Measurements from ENCODE around the gene NTN4. TPM values are rescaled to one million over a fixed set of nuclear protein-coding genes. Genes with fewer than 3 reads are reported as not detected.

Gene NTN4
- polyA plus RNA-seq, 1 of the 3 experiments (the other 2 are of a cell fraction): 0.08 TPM

DNA sequence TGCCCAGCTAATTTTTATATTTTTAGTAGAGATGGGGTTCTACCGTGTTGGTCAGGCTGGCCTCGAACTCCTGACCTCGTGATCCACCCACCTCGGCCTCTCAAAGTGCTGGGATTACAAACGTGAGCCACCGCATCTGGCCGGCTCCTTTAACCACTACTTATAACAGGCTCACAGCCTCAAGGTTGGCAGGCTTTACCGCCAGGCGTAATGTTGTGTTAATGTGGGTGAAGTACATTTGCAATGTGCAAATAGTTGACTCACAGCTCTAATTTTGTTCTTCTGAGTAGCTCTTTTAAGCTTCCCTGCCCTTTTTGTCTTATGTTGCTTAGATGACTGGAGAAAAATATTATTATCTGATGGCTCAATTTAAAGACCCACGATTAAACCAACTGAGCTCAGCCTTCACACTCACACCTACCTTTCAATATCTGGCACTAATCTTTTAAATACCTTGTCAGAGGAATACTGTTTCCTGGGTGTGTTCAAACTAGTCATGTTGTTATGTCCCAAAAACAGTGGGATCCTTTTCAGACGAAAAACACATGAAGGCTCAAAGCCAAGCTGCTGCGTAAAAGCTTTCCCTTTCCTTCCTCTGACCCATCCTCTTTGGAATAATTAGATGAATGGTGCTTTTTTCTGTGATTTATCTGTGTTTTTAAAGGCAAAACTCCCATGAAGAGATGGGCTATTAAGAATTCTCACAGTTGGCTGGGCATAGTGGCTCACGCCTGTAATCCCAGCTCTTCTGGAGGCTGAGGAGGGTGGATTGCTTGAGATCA, 182.1 kb downstream of the NTN4 start:
- Histone ChIP-seq H3K9ac (no peak overlapping the region), H3K27ac (ENCODE audit: low read depth in 2 of 2, low read length in 1 of 2) (no peak overlapping the region), H3K9me2 (no peaks in the 10 kb centered on the region), H4K20me1 (ENCODE audit: insufficient read depth) (no peaks in the 10 kb centered on the region), H3K27me3 (ENCODE audit: insufficient read depth) (no peaks in the 10 kb centered on the region), H3K36me3 (replicated peaks in 1 of 2; ENCODE audit: control insufficient read depth in 1 of 2, insufficient read depth in 2 of 2, low read length in 1 of 2) (no peaks in the 10 kb centered on the region), H3K79me2 (ENCODE audit: insufficient read depth) (no peaks in the 10 kb centered on the region), H3K4me1 (ENCODE audit: control insufficient read depth in 1 of 2, insufficient read depth in 2 of 2, low read depth in 1 of 2, low read length in 1 of 2) (no peaks in the 10 kb centered on the region), H2AFZ (ENCODE audit: low read depth) (no peak overlapping the region), H3K4me2 (no peak overlapping the region), H3K9me3 (no peaks in the 10 kb centered on the region), H3K4me3 (ENCODE audit: low read depth in 2 of 2, low read length in 1 of 2) (no peak overlapping the region), H3F3A (replicated peaks; ENCODE audit: insufficient read depth) (no peaks in the 10 kb centered on the region)
- TF ChIP-seq RXRA (IDR thresholded peaks at IDR 0.05; ENCODE audit: borderline replicate concordance, low read depth): no peak
- no peak for TF ChIP-seq YY1 (IDR thresholded peaks at IDR 0.05; ENCODE audit: low read depth)
- no peak for TF ChIP-seq FOXM1 (IDR thresholded peaks at IDR 0.05; ENCODE audit: low read depth)
- TF ChIP-seq, protein P1, sequence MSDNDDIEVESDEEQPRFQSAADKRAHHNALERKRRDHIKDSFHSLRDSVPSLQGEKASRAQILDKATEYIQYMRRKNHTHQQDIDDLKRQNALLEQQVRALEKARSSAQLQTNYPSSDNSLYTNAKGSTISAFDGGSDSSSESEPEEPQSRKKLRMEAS (IDR thresholded peaks at IDR 0.05; ENCODE audit: low read depth): no peak
- TF ChIP-seq, protein P2, sequence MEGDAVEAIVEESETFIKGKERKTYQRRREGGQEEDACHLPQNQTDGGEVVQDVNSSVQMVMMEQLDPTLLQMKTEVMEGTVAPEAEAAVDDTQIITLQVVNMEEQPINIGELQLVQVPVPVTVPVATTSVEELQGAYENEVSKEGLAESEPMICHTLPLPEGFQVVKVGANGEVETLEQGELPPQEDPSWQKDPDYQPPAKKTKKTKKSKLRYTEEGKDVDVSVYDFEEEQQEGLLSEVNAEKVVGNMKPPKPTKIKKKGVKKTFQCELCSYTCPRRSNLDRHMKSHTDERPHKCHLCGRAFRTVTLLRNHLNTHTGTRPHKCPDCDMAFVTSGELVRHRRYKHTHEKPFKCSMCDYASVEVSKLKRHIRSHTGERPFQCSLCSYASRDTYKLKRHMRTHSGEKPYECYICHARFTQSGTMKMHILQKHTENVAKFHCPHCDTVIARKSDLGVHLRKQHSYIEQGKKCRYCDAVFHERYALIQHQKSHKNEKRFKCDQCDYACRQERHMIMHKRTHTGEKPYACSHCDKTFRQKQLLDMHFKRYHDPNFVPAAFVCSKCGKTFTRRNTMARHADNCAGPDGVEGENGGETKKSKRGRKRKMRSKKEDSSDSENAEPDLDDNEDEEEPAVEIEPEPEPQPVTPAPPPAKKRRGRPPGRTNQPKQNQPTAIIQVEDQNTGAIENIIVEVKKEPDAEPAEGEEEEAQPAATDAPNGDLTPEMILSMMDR (IDR thresholded peaks at IDR 0.05): no peak
- TF ChIP-seq NFIC (IDR thresholded peaks at IDR 0.05; ENCODE audit: borderline replicate concordance): no peak
- TF ChIP-seq MEF2A (IDR thresholded peaks at IDR 0.05; ENCODE audit: borderline replicate concordance, low read depth): no peak
- TF ChIP-seq RFX5 (IDR thresholded peaks at IDR 0.05; ENCODE audit: low read length): no peak
- no peak for TF ChIP-seq TCF12 (IDR thresholded peaks at IDR 0.05)
- no peak for TF ChIP-seq SMC3 (IDR thresholded peaks at IDR 0.05; ENCODE audit: low read depth, low read length)
- no peak for TF ChIP-seq CHD2 (IDR thresholded peaks at IDR 0.05; ENCODE audit: low read length, partially characterized antibody)
- no peak for TF ChIP-seq SIN3A (IDR thresholded peaks at IDR 0.05; ENCODE audit: borderline replicate concordance, low read depth, low read length)
- TF ChIP-seq FOSL2 (IDR thresholded peaks at IDR 0.05; ENCODE audit: borderline replicate concordance, low read depth): no peak
- TF ChIP-seq, protein P3, sequence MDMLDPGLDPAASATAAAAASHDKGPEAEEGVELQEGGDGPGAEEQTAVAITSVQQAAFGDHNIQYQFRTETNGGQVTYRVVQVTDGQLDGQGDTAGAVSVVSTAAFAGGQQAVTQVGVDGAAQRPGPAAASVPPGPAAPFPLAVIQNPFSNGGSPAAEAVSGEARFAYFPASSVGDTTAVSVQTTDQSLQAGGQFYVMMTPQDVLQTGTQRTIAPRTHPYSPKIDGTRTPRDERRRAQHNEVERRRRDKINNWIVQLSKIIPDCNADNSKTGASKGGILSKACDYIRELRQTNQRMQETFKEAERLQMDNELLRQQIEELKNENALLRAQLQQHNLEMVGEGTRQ (IDR thresholded peaks at IDR 0.05; ENCODE audit: borderline replicate concordance, low read depth, low read length): no peak
- TF ChIP-seq EP300 (IDR thresholded peaks at IDR 0.05; ENCODE audit: borderline replicate concordance in 1 of 2, low read depth in 1 of 2, low read length in 1 of 2): no peak
- TF ChIP-seq TEAD4 (IDR thresholded peaks at IDR 0.05; ENCODE audit: borderline replicate concordance, insufficient read depth): no peak
- TF ChIP-seq, protein P4, sequence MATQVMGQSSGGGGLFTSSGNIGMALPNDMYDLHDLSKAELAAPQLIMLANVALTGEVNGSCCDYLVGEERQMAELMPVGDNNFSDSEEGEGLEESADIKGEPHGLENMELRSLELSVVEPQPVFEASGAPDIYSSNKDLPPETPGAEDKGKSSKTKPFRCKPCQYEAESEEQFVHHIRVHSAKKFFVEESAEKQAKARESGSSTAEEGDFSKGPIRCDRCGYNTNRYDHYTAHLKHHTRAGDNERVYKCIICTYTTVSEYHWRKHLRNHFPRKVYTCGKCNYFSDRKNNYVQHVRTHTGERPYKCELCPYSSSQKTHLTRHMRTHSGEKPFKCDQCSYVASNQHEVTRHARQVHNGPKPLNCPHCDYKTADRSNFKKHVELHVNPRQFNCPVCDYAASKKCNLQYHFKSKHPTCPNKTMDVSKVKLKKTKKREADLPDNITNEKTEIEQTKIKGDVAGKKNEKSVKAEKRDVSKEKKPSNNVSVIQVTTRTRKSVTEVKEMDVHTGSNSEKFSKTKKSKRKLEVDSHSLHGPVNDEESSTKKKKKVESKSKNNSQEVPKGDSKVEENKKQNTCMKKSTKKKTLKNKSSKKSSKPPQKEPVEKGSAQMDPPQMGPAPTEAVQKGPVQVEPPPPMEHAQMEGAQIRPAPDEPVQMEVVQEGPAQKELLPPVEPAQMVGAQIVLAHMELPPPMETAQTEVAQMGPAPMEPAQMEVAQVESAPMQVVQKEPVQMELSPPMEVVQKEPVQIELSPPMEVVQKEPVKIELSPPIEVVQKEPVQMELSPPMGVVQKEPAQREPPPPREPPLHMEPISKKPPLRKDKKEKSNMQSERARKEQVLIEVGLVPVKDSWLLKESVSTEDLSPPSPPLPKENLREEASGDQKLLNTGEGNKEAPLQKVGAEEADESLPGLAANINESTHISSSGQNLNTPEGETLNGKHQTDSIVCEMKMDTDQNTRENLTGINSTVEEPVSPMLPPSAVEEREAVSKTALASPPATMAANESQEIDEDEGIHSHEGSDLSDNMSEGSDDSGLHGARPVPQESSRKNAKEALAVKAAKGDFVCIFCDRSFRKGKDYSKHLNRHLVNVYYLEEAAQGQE (IDR thresholded peaks at IDR 0.05; ENCODE audit: low read depth, low read length): no peak
- TF ChIP-seq ELF1 (IDR thresholded peaks at IDR 0.05): no peak
- DNase-seq: no peak
- WGBS (ENCODE audit: low lambda C conversion rate): 61% methylated on average over 13 of the region's 13 CpGs
- ChIA-PET POLR2A (no interaction called here), CTCF (interaction anchor here (1.7 kb wide), 1 partner anchor 15 kb away, joined by 5 read pairs; no protein-coding TSS in a partner anchor)

Small RNA genes lying within 50 kb of the gene (small RNA-seq; reads per million reads assigned to genes)
- 0 reads per million in 7 experiments for gene RF00019
- gene RNU6-247P: 0 reads per million in 7 experiments

Other genes starting within 250 kb of the NTN4 start
- gene USP44, start 239.3 kb downstream of the NTN4 start, polyA plus RNA-seq (2012; rRNA removed): 0.07 and 0.18 TPM in 2 replicates
- 12.8 and 62.5 TPM in 2 replicates for gene SNRPF, start 68.2 kb upstream of the NTN4 start, polyA plus RNA-seq (2012; rRNA removed)
- gene CCDC38, start 151.8 kb upstream of the NTN4 start, polyA plus RNA-seq (2012; rRNA removed): not detected in 2 replicates
- 0.07 and 0.10 TPM in 2 replicates for gene AMDHD1, start 152.6 kb upstream of the NTN4 start, polyA plus RNA-seq (2012; rRNA removed)
- gene HAL, start 205.6 kb upstream of the NTN4 start, polyA plus RNA-seq (2012; rRNA removed): 0.08 and 0.10 TPM in 2 replicates
- gene LTA4H, start 244.8 kb upstream of the NTN4 start, polyA plus RNA-seq (2012; rRNA removed): 55.9 and 71.5 TPM in 2 replicates